Left kidney (tissue), 2 donors: ENCODE results near the gene NLRP5. TPM values are rescaled to one million over a fixed set of nuclear protein-coding genes. Genes with fewer than 3 reads are reported as not detected.
A peak's percentile ranks its signal among the peaks of the same experiment; 100 is the strongest.
"Not testable (repeated sequence)": the region's sequence is repeated elsewhere in the genome, so short reads cannot be mapped to it uniquely, and the experiment has no call there.

Experiments
- DNase-seq: peaks from one replicate; pipeline ENCODE4 v3.0.0-alpha.2; 2013
- polyA plus RNA-seq: library from polyadenylated mRNA; unstranded; fragments of 120-200 nt; gene quantifications from one replicate; pipeline ENCODE4 v1.2.1, GENCODE V29; 2013; ENCODE audit not compliant: insufficient read length

The NLRP5 gene
- polyA plus RNA-seq, 1 donor: not detected

- no peak for DNase-seq
These were observed 112.4 kb downstream of the NLRP5 start for GRCh38 chr19:56098731-56099568.

GRCh38 chr19:56099638-56100539 is 113.3 kb downstream of the NLRP5 start:
- no peak for DNase-seq

- DNase-seq: no peak
These were observed 114.5 kb downstream of the NLRP5 start for GRCh38 chr19:56101095-56101494.

- no peak for DNase-seq
These were observed 115.4 kb downstream of the NLRP5 start for GRCh38 chr19:56101746-56102535.

- DNase-seq: no peak
These were observed 116.5 kb downstream of the NLRP5 start for GRCh38 chr19:56103027-56103614.

GRCh38 chr19:56104423-56104822 is 117.8 kb downstream of the NLRP5 start:
- no peak for DNase-seq

GRCh38 chr19:56105090-56105701 is 118.6 kb downstream of the NLRP5 start:
- DNase-seq: peak; percentile 66

GRCh38 chr19:56105831-56106396 is 119.3 kb downstream of the NLRP5 start:
- not testable (repeated sequence) for DNase-seq

- no peak for DNase-seq
These were observed 119.8 kb downstream of the NLRP5 start for GRCh38 chr19:56106397-56106849.

GRCh38 chr19:56106993-56107392 is 120.4 kb downstream of the NLRP5 start:
- no peak for DNase-seq

- DNase-seq: no peak
These were observed 121.2 kb downstream of the NLRP5 start for GRCh38 chr19:56107626-56108351.

GRCh38 chr19:56108447-56109195 is 122.0 kb downstream of the NLRP5 start:
- DNase-seq: no peak

- DNase-seq: no peak
These were observed 122.7 kb downstream of the NLRP5 start for GRCh38 chr19:56109226-56109625.

GRCh38 chr19:56110515-56111448 is 124.2 kb downstream of the NLRP5 start:
- peak; percentile 35 for DNase-seq
